ENCODE measurements around the gene GOLGA2.

Gene GOLGA2

GRCh38 chr9:128211186-128211980 is 64.4 kb downstream of the GOLGA2 start:
- no peak for DNase-seq

- DNase-seq: no peak
Observed at GRCh38 chr9:128208946-128209669, 66.7 kb downstream of the GOLGA2 start.

- no peak for DNase-seq
Observed at GRCh38 chr9:128208386-128208785, 67.4 kb downstream of the GOLGA2 start.

GRCh38 chr9:128206916-128207910 is 68.6 kb downstream of the GOLGA2 start:
- DNase-seq: no peak

- no peak for DNase-seq
Observed at GRCh38 chr9:128206484-128206883, 69.3 kb downstream of the GOLGA2 start.

Measured in CD4-positive, alpha-beta T cell treated with Interleukin-4 for 1 hour (primary cell).